ENCODE data around the gene GTF2F2.
A peak's percentile ranks its signal among the peaks of the same experiment; 100 is the strongest.

Gene GTF2F2

GRCh38 chr13:45119469-45119990 lies 780 bp upstream of the GTF2F2 start:
- no peak for TF ChIP-seq CTCF (IDR thresholded peaks at IDR 0.05; ENCODE audit: extremely low read depth, insufficient read depth, missing control alignments)
- in situ Hi-C loops (cut with MboI; ENCODE audit: low pct_unique_long_range_greater_than_20kb, low sequenced_read_pairs, unreplicated experiment) = no loop called here
- peak; percentile 46 for DNase-seq (ENCODE audit: low spot score)

GRCh38 chr13:45120967-45121831 lies 889 bp downstream of the GTF2F2 start:
- no peak for TF ChIP-seq CTCF (IDR thresholded peaks at IDR 0.05; ENCODE audit: extremely low read depth, insufficient read depth, missing control alignments)
- DNase-seq (ENCODE audit: low spot score) = peak; percentile 14
- in situ Hi-C loops (cut with MboI; ENCODE audit: low pct_unique_long_range_greater_than_20kb, low sequenced_read_pairs, unreplicated experiment) = no loop called here

- no peak for DNase-seq (ENCODE audit: low spot score)
- in situ Hi-C loops (cut with MboI; ENCODE audit: low pct_unique_long_range_greater_than_20kb, low sequenced_read_pairs, unreplicated experiment) = no loop called here
- no peak for TF ChIP-seq CTCF (IDR thresholded peaks at IDR 0.05; ENCODE audit: extremely low read depth, insufficient read depth, missing control alignments)
These were observed 2.6 kb downstream of the GTF2F2 start for GRCh38 chr13:45122941-45123340.

GRCh38 chr13:45132369-45133064 lies 12.2 kb downstream of the GTF2F2 start:
- DNase-seq (ENCODE audit: low spot score) = peak; percentile 30
- in situ Hi-C loops (cut with MboI; ENCODE audit: low pct_unique_long_range_greater_than_20kb, low sequenced_read_pairs, unreplicated experiment) = no loop called here
- TF ChIP-seq CTCF (IDR thresholded peaks at IDR 0.05; ENCODE audit: extremely low read depth, insufficient read depth, missing control alignments) = no peak

- no peak for DNase-seq (ENCODE audit: low spot score)
- TF ChIP-seq CTCF (IDR thresholded peaks at IDR 0.05; ENCODE audit: extremely low read depth, insufficient read depth, missing control alignments) = no peak
These were observed 13.2 kb downstream of the GTF2F2 start for GRCh38 chr13:45133396-45134118.

More at GRCh38 chr13:45133396-45134118, 13.2 kb downstream of the GTF2F2 start:
- in situ Hi-C loops (cut with MboI; ENCODE audit: low pct_unique_long_range_greater_than_20kb, low sequenced_read_pairs, unreplicated experiment) = no loop called here

Measured in GM13977 (cell line).